AG10803 (cell line): ENCODE results near the gene IGSF9B.

Source experiments
- DNase-seq: peaks from one replicate; pipeline ENCODE4 v3.0.0; 2010; ENCODE audit warnings: low read depth
- H3K4me3 ChIP-seq: 2 replicates; pipeline ENCODE4 v1.5.1; 2011; ENCODE audit warnings: mild to moderate bottlenecking, low read length, control low read depth
- TF ChIP-seq, protein P1 (sequence below): conservative IDR thresholded peaks from 2 replicates; pipeline ENCODE4 v1.5.1; 2011; ENCODE audit warnings: mild to moderate bottlenecking, low read length, control low read depth, inconsistent platforms

IGSF9B gene

DNA sequence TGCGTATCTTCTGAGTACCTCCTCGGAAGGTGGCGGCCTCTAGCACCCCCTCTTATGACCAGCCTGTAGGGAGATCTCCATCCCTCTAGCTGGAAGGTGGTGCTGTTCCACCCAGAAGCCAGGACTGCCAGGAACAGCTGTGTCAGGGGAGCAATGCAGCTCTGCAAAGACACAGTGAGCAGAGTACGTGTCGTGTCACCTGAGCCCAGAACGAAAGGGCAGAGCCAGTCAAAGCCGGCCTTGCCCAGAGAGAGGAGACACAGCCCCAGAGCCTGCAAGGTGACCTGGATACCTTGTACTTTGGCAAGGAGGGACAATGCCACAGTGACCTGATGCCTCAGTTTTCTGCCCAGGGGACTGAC lies 18.7 kb upstream of the IGSF9B start:
- H3K4me3 ChIP-seq: no peak overlapping the region
- TF ChIP-seq, protein P1, sequence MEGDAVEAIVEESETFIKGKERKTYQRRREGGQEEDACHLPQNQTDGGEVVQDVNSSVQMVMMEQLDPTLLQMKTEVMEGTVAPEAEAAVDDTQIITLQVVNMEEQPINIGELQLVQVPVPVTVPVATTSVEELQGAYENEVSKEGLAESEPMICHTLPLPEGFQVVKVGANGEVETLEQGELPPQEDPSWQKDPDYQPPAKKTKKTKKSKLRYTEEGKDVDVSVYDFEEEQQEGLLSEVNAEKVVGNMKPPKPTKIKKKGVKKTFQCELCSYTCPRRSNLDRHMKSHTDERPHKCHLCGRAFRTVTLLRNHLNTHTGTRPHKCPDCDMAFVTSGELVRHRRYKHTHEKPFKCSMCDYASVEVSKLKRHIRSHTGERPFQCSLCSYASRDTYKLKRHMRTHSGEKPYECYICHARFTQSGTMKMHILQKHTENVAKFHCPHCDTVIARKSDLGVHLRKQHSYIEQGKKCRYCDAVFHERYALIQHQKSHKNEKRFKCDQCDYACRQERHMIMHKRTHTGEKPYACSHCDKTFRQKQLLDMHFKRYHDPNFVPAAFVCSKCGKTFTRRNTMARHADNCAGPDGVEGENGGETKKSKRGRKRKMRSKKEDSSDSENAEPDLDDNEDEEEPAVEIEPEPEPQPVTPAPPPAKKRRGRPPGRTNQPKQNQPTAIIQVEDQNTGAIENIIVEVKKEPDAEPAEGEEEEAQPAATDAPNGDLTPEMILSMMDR: no peak

DNA sequence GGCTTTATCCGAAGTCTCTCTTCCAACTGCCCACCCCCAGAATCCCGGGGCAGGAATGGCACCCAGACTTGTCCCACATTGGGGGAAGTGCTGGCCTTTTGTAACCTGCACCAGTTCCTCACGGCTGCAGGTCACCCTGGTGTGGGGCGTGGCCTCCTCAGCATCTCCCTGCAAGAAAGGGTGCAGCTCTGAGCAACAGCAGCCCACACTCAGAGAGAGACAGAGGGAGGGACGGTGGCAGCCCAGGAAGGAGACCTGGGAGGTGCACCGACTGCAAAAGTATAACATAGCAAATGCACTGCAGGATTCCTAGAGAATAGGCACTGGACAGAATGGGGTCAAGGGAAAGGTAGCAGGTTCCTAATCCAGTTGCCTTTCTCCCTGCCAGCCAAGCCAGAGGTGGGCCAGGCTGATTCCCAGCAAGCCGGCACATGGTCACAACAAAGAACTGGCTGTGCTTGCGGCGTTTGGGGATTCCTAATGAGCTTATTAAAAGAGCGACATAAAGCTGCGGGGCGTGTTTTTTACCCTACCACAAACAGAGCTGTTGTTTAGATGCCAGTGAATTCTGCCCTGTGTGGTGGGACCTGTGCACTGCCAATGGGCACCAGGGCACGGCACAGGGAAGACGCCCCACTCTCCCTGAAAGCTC lies 18.2 kb upstream of the IGSF9B start:
- TF ChIP-seq, protein P1: no peak
- no peak overlapping the region for H3K4me3 ChIP-seq

More for the DNA sequence above, 18.7 kb upstream of the IGSF9B start:
- no peak for DNase-seq

DNA sequence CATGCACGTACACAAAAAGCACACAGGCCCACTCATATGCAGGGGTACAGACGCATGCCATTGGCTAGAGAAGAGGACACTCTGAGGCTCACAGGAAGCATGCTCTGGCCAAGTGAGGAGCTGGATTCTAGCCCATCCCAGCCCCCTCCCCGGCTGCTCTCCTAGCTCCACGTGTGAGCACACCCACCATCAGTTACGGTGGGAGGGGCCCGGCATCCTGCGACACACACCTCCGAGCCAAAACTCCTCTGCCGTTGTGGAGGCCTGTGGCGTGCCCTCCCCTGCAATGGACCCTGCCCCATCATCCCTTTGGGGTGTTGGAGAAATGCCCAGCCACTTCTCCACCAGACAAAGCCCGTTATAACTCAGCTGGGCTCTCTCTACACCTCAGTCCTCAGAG lies 15.1 kb upstream of the IGSF9B start:
- DNase-seq: no peak
- TF ChIP-seq, protein P1: no peak

More for the DNA sequence above, 18.2 kb upstream of the IGSF9B start:
- DNase-seq: no peak

DNA sequence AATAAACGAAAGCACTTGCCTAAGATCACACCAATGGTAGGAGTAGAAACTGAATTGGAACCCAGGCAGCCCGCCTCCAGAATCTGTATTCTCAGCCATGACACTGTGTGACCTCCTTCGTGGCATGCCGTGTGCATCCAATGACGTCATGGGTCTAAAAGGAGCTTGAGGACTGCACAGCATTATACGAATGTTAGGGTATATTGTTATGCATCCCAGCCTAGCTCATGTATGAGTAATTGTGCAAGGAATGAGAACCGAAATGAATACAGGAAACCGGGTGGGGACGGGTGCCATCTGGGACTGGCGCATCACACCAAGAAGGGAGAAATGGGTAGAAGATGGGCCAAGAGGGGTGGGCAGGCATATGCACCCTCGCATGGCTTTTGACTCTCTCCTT lies 12.3 kb upstream of the IGSF9B start:
- no peak for DNase-seq
- TF ChIP-seq, protein P1: no peak
- H3K4me3 ChIP-seq: no peak overlapping the region

More for the DNA sequence above, 15.1 kb upstream of the IGSF9B start:
- no peak overlapping the region for H3K4me3 ChIP-seq

DNA sequence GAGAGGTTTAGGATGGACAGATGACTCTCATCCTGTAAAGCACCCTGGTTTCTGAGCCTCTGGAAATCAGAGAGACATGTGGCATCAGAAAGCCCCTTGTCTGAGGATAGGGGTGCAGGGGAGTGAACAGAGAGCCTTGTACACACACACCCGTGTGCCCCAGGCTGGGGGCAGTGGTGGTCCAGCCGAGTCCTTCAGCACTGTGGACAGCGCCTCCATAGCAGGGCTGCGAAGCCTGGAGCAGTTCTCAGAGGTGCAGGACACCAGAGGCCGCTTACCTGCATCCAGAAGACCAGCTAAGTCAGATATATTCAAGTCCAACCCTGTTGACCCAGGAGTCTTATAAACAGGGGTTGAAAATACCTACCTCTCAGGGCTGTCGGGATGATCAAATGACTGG lies 11.5 kb upstream of the IGSF9B start:
- TF ChIP-seq, protein P1: no peak
- DNase-seq: no peak
- no peak overlapping the region for H3K4me3 ChIP-seq

DNA sequence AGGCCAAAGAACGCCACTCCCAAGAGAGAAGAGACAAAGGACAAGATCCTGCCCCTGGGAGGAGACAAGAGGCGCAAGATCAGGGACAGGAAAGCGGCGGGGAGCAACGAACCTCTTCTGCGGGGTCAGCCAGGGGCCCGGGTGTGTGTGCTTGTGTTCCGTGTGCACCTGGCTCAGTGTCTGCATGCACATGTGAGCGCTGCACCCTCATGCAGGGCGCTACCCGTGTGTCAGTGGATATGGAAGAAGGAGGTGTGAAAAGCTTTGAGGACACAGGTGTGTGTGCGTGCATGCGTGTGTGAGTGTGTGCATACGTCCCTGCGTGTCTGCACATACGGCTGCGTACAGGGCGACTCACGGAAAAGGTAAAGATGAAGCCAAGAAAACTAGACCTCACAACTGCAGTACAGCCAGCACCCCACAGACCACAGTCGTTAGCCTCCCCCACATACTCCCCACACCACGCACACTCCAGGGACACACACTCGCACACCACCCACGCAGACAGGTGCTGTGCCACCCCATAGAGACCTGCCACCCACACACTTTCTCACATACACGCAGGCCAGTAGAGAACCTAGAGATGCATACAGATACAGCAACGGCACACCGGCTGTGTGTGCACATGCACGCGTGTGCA lies 11.0 kb upstream of the IGSF9B start:
- TF ChIP-seq, protein P1: no peak
- DNase-seq: no peak
- H3K4me3 ChIP-seq: no peak overlapping the region; the same call in 1 of the 2 replicates
